GM18867 (cell line): ENCODE results near the gene GJB2.

ENCODE experiments used
- ATAC-seq: cut with Tn5 transposase; IDR thresholded peaks from one replicate; pipeline ENCODE4 v1.9.1; 2021; ENCODE audit warnings: mild to moderate bottlenecking, moderate library complexity; ENCODE audit not compliant: unreplicated experiment

GJB2 gene

GRCh38 chr13:20192836-20193161 lies at the start of gene GJB2:
TSS of gene GJB2 (minus strand) at chr13:20192938. CDS start at chr13:20189581, 3,357 bp downstream.
- ATAC-seq: no peak

GRCh38 chr13:20241593-20241992 lies 48.9 kb upstream of the GJB2 start:
- ATAC-seq: no peak

GRCh38 chr13:20239748-20240147 lies 47.0 kb upstream of the GJB2 start:
- ATAC-seq: no peak

- ATAC-seq: no peak
Observed at GRCh38 chr13:20232556-20233277, 40.0 kb upstream of the GJB2 start.

- ATAC-seq: no peak
Observed at GRCh38 chr13:20231839-20232555, 39.3 kb upstream of the GJB2 start, which contains the start of gene GJB6. TSS of gene GJB6 (minus strand) at chr13:20232319. CDS start at chr13:20223480, 8,839 bp downstream.

GRCh38 chr13:20230913-20231838 lies 38.4 kb upstream of the GJB2 start:
- no peak for ATAC-seq

- ATAC-seq: no peak
Observed at GRCh38 chr13:20227730-20228129, 35.0 kb upstream of the GJB2 start.

GRCh38 chr13:20227288-20227687 lies 34.5 kb upstream of the GJB2 start:
- ATAC-seq: no peak

- ATAC-seq: no peak
Observed at GRCh38 chr13:20222553-20222952, 29.8 kb upstream of the GJB2 start.

- ATAC-seq: no peak
Observed at GRCh38 chr13:20221772-20222171, 29.0 kb upstream of the GJB2 start.

GRCh38 chr13:20219577-20219976 lies 26.8 kb upstream of the GJB2 start:
- ATAC-seq: peak; percentile 98

GRCh38 chr13:20217168-20217567 lies 24.4 kb upstream of the GJB2 start:
- ATAC-seq: no peak

- ATAC-seq: no peak
Observed at GRCh38 chr13:20209948-20210347, 17.2 kb upstream of the GJB2 start.

GRCh38 chr13:20206698-20207235 lies 14.0 kb upstream of the GJB2 start:
- no peak for ATAC-seq

- no peak for ATAC-seq
Observed at GRCh38 chr13:20206065-20206697, 13.4 kb upstream of the GJB2 start.

GRCh38 chr13:20198781-20199180 lies 6.0 kb upstream of the GJB2 start:
- no peak for ATAC-seq

- ATAC-seq: peak; percentile 56
Observed at GRCh38 chr13:20197361-20197834, 4.7 kb upstream of the GJB2 start.

GRCh38 chr13:20195801-20196200 lies 3.1 kb upstream of the GJB2 start:
- ATAC-seq: no peak

- no peak for ATAC-seq
Observed at GRCh38 chr13:20193907-20194631, 1.3 kb upstream of the GJB2 start.
